Embryonic facial prominence (tissue), 1 donor: Measurements from ENCODE around the gene CNRIP1.

Source experiments
- DNase-seq: peaks from one replicate; pipeline ENCODE4 v3.0.0-alpha.2; 2016; ENCODE audit errors: extremely low spot score

CNRIP1 gene

GRCh38 chr2:68251187-68251854 lies 68.4 kb downstream of the CNRIP1 start:
- DNase-seq: peak; percentile 84

- DNase-seq: no peak
Measured at GRCh38 chr2:68250652-68251186, 69.0 kb downstream of the CNRIP1 start.

- DNase-seq: no peak
Measured at GRCh38 chr2:68250196-68250595, 69.6 kb downstream of the CNRIP1 start.

- DNase-seq: no peak
Measured at GRCh38 chr2:68248806-68249205, 70.9 kb downstream of the CNRIP1 start.

GRCh38 chr2:68248361-68248760 lies 71.4 kb downstream of the CNRIP1 start:
- DNase-seq: no peak

- DNase-seq: no peak
Measured at GRCh38 chr2:68246396-68246795, 73.4 kb downstream of the CNRIP1 start.

GRCh38 chr2:68245672-68246071 lies 74.1 kb downstream of the CNRIP1 start:
- no peak for DNase-seq

- no peak for DNase-seq
Measured at GRCh38 chr2:68245066-68245465, 74.7 kb downstream of the CNRIP1 start.

GRCh38 chr2:68244456-68244855 lies 75.3 kb downstream of the CNRIP1 start:
- DNase-seq: no peak
